Adrenal gland (tissue), 12 donors: ENCODE data around the gene CDK14. TPM values are rescaled to one million over a fixed set of nuclear protein-coding genes. Genes with fewer than 3 reads are reported as not detected.

Experiments
- DNase-seq, 7 donors: peaks; one replicate each; pipeline ENCODE4 v3.0.0-alpha.2; 2019 to 2020
- H3K27ac ChIP-seq, 5 donors: fragments of 200-600 bp; sonication (generic) in 4 of 5; 1 replicate in 3 of 5; 2 replicates in 2 of 5; pipeline versions ENCODE4 v1.5.1 to v1.8.0; 2016 to 2020; ENCODE audit warnings: mild to moderate bottlenecking in 1 of 5
- H3K27me3 ChIP-seq: fragments of 200-600 bp; 2 replicates; pipeline ENCODE4 v1.8.0; 2021
- H3K36me3 ChIP-seq, 2 donors: fragments of 200-600 bp; replicated peaks in 1 of 2; 1 replicate in 1 of 2; 2 replicates in 1 of 2; pipeline versions ENCODE4 v1.5.1 to v1.8.0; 2018 to 2022
- H3K4me1 ChIP-seq, 2 donors: fragments of 200-600 bp; replicated peaks in 1 of 2; 1 replicate in 1 of 2; 2 replicates in 1 of 2; pipeline versions ENCODE4 v1.5.1 to v1.8.0; 2018 to 2021
- H3K4me3 ChIP-seq, 4 donors: fragments of 200-600 bp; sonication (generic) in 3 of 4; one replicate each; pipeline ENCODE4 v1.5.1; 2016 to 2018
- H3K9me3 ChIP-seq, 3 donors: fragments of 200-600 bp; sonication (generic) in 1 of 3; replicated peaks in 1 of 3; 1 replicate in 2 of 3; 2 replicates in 1 of 3; pipeline versions ENCODE4 v1.5.1 to v1.8.0; 2016 to 2021
- POLR2A ChIP-seq, 2 donors: fragments of 450-650 bp; IDR thresholded peaks; one replicate each; pipeline ENCODE4 v1.6.1; 2017; ENCODE audit warnings: antibody characterized with exemption in 2 of 2, mild to moderate bottlenecking in 2 of 2, moderate library complexity in 1 of 2
- WGBS, 4 donors: extraction: QIAGEN DNeasy Blood & Tissue Kit in 2 of 4; methylation state at CpG; one replicate each; pipeline versions ENCODE4 v1.1.5 to v1.1.7; 2013 to 2017; 5-methylcytosine and 5-hydroxymethylcytosine counted together
- intact Hi-C, 2 donors: fragments of 100-400 bp; cut with DNase I; formaldehyde crosslinking; loops; one replicate each; pipeline versions ENCODE4 v1.14.1 to v1.15.0; 2022 to 2023
- polyA plus RNA-seq, 3 donors: library from polyadenylated mRNA; stranded (reverse); fragments of 200-250 nt in 2 of 3; fragments of 350-450 nt in 1 of 3; fragmentation: Illumina TruSeq in 1 of 3; extraction: RNeasy Lipid Tissue Mini Kit (QIAGEN cat#74804) in 1 of 3; gene quantifications; one replicate each; pipeline ENCODE4 v1.2.3, GENCODE V29; 2013 to 2014
- total RNA-seq, 9 donors: library from RNA; depleted of rRNA in 4 of 9; stranded (reverse); fragments of >200 nt in 4 of 9; fragments of 120-200 nt in 1 of 9; fragmentation: NEBNext Ultra II Directional in 1 of 9; extraction: Animal tissue kit (Norgen Biotek cat#: 25700) in 1 of 9; gene quantifications; one replicate each; pipeline versions ENCODE4 v1.1.0 to v1.2.4, GENCODE V29; 2013 to 2023
- TF ChIP-seq, protein P1 (sequence below), 6 experiments: fragments of 450-650 bp in 4 of 6; fragments of 200-600 bp in 2 of 6; sonication (generic) in 1 of 6; IDR thresholded peaks; 1 replicate in 5 of 6; 2 replicates in 1 of 6; pipeline versions ENCODE4 v1.5.1 to v1.8.0; 2016 to 2021; ENCODE audit warnings: antibody characterized with exemption in 6 of 6, mild to moderate bottlenecking in 2 of 6, moderate library complexity in 1 of 6
- donor health status: healthy with polysubstance abuse.
- donor health status: Bipolar disorder and iron deficiency.
- donor health status: DM: yes; HTN: yes; CAD: no.
- donor health status: DM: no; HTN: no; CAD: no.
- donor health status: DM: no; HTN: no; CAD: no.
- donor health status: DM: yes; HTN: yes; CAD: no.

The CDK14 gene
- total and polyA plus RNA-seq, 12 donors: 1.9 to 14.5 (median 7.6) TPM

DNA sequence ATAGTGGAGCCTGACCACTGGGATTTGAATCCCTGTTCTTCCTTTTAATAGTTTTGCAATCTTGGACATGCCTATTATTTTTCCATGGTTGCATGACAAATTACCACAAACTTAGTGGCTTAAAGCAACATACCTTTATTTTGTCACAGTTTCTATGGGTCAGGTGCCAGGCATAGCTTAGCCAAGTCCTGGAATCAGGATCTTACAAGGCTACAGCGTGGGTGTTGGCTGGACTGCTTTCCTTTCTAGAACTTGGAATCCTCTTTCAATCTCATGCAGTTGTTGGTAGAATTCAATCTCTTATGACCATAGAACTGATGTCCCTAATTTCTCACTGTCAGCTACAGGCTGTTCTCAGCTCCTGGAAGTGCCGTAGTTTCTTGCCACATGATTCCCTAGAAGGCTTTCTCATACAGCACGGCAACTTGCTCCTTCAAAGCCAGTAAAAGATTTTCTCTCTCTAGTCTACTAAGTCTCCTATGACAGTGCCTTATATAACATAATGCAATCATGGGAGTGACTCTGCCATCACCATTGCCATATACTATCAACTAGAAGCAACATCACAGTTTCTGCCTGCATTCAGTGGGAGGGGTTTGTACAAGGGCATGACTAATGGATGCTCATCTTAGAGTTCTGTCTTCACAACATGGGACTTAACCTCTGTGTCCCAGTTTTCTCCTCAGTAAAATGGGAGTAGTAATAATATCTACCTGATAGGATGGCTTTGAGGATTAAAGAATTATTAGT lies 424.7 kb downstream of the CDK14 start:
- no peak for DNase-seq
- H3K27ac ChIP-seq: no peak overlapping the region
- intact Hi-C loops: no loop called here
- no peaks in the 10 kb centered on the region for H3K9me3 ChIP-seq
- 89 to 95% (median 91%) methylated on average over 3 of the region's 3 CpGs for WGBS, 4 donors
- no peaks in the 10 kb centered on the region for H3K36me3 ChIP-seq
- no peak overlapping the region for H3K4me3 ChIP-seq
- no peaks in the 10 kb centered on the region for H3K27me3 ChIP-seq
- TF ChIP-seq POLR2A (IDR thresholded peaks at IDR 0.05): no peak
- TF ChIP-seq, protein P1, sequence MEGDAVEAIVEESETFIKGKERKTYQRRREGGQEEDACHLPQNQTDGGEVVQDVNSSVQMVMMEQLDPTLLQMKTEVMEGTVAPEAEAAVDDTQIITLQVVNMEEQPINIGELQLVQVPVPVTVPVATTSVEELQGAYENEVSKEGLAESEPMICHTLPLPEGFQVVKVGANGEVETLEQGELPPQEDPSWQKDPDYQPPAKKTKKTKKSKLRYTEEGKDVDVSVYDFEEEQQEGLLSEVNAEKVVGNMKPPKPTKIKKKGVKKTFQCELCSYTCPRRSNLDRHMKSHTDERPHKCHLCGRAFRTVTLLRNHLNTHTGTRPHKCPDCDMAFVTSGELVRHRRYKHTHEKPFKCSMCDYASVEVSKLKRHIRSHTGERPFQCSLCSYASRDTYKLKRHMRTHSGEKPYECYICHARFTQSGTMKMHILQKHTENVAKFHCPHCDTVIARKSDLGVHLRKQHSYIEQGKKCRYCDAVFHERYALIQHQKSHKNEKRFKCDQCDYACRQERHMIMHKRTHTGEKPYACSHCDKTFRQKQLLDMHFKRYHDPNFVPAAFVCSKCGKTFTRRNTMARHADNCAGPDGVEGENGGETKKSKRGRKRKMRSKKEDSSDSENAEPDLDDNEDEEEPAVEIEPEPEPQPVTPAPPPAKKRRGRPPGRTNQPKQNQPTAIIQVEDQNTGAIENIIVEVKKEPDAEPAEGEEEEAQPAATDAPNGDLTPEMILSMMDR (IDR thresholded peaks at IDR 0.05): no peak
- no peaks in the 10 kb centered on the region for H3K4me1 ChIP-seq

DNA sequence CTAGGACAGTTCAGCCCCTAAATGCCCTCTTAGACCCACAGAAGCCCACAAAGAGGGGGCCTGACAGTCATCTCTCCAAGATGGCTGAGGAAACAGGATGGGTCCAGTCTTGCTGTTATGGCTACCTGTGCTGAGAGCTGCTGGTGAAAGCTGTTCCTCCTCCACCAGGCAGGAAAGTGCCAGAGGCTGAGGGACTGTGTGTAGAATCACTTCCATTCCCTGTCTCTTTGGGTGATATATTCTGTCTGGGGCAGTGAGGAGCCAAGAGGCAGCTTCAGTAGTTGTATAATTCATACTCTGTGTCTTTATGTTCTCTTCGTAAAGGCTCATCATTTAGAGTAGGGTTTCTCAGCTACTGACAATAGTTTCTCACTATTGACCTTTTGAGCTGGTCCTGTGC lies 425.8 kb downstream of the CDK14 start:
- no peaks in the 10 kb centered on the region for H3K27me3 ChIP-seq
- TF ChIP-seq POLR2A (IDR thresholded peaks at IDR 0.05): no peak
- TF ChIP-seq, protein P1 (IDR thresholded peaks at IDR 0.05): no peak
- H3K36me3 ChIP-seq: no peaks in the 10 kb centered on the region
- WGBS, 4 donors: 83 to 94% (median 84%) methylated on average over 1 of the region's 1 CpG
- intact Hi-C loops: no loop called here
- no peak overlapping the region for H3K4me3 ChIP-seq
- H3K4me1 ChIP-seq: no peaks in the 10 kb centered on the region
- no peak overlapping the region for H3K27ac ChIP-seq
- no peak for DNase-seq
- H3K9me3 ChIP-seq: no peaks in the 10 kb centered on the region

DNA sequence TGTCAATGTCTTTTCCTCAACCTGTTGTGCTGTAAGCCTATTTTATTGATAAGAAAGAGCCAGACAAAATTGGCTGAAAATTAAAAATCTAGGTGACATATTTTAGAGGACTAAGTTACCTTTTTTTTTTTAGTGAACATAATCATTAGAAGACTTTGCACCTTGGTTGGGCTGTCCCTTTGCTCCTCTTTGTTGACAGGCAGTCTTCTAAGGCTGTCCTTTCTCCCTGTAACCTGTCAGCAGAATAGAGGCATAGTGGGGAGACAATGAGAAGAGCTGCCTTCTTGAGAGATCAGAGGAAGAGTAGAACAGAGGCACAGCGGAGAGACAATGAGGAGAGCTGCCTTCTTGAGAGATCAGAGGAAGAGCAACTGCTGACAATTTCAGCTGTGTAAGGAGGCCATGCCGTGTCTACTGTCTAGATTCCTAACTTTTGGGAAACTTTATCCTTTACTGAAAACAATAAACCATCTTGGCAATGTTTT lies 429.8 kb downstream of the CDK14 start:
- no peaks in the 10 kb centered on the region for H3K36me3 ChIP-seq
- intact Hi-C loops: no loop called here
- H3K4me1 ChIP-seq: no peaks in the 10 kb centered on the region
- no peak overlapping the region for H3K27ac ChIP-seq
- no peak overlapping the region for H3K4me3 ChIP-seq
- 79 to 91% (median 84%) methylated on average over 2 of the region's 2 CpGs for WGBS, 4 donors
- H3K9me3 ChIP-seq: no peaks in the 10 kb centered on the region
- H3K27me3 ChIP-seq: no peaks in the 10 kb centered on the region
- DNase-seq: no peak
- TF ChIP-seq POLR2A (IDR thresholded peaks at IDR 0.05): no peak
- TF ChIP-seq, protein P1 (IDR thresholded peaks at IDR 0.05): no peak

DNA sequence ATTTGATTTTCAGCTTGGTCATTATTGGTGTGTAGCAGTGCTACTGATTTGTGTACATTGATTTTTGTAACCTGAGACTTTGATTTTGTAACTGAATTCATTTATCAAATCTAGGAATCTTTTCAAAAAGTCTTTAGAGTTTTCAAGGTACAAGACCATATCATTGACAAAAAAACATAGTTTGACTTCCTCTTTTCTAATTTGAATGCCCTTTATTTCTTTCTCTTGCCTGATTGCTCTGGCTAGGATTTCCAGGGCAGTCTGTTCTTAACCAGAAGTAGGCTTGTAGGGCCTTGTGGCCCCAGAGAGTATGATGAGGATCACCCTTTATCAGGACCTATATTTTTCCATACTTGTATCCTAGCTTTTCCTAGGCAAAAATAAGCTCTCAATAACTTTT lies 433.6 kb downstream of the CDK14 start:
- Histone ChIP-seq H3K9me3 (no peaks in the 10 kb centered on the region), H3K27me3 (no peaks in the 10 kb centered on the region), H3K27ac (no peak overlapping the region), H3K4me1 (no peaks in the 10 kb centered on the region), H3K36me3 (no peaks in the 10 kb centered on the region), H3K4me3 (no peak overlapping the region)
- no peak for DNase-seq
- intact Hi-C loops: loop anchor here in 1 of 2 donors (10.0 kb wide), 1 partner anchor 475 kb away; no protein-coding TSS in a partner anchor
- TF ChIP-seq POLR2A (IDR thresholded peaks at IDR 0.05): no peak
- TF ChIP-seq, protein P1 (IDR thresholded peaks at IDR 0.05): no peak
